Measurements from ENCODE around the gene PAPLN. TPM values are rescaled to one million over a fixed set of nuclear protein-coding genes. Genes with fewer than 3 reads are reported as not detected.

The PAPLN gene
- polyA plus RNA-seq, 3 donors: 0.58 to 2.8 (median 0.73) TPM

- DNase-seq: peak; percentile 21 to 24 (median 24)
- Histone ChIP-seq H3K79me2 (ENCODE audit: insufficient read depth, low read length) (no peaks in the 10 kb centered on the region), H3K4me2 (replicated peaks; ENCODE audit: extremely low read depth, low read length, poor library complexity, severe bottlenecking) (peak overlapping the region; percentile 64), H3K27me3 (ENCODE audit: control insufficient read depth in 2 of 2, insufficient read depth in 2 of 2, low read length in 2 of 2) (no peaks in the 10 kb centered on the region), H2AFZ (ENCODE audit: insufficient read depth, low read depth, low read length, poor library complexity, severe bottlenecking) (no peak overlapping the region), H3K9me3 (replicated peaks in 1 of 2; ENCODE audit: control insufficient read depth in 1 of 2, insufficient read depth in 1 of 2, low read length in 2 of 2) (no peaks in the 10 kb centered on the region), H3K36me3 (replicated peaks in 1 of 2; ENCODE audit: control insufficient read depth in 1 of 2, insufficient read depth in 2 of 2, low read length in 2 of 2) (peaks cover 19 to 31% of the 10 kb centered on the region in 2 donors), H3K27ac (ENCODE audit: low read depth in 1 of 2, low read length in 2 of 2) (no peak overlapping the region), H3K9ac (ENCODE audit: insufficient read depth, low read length, poor library complexity, severe bottlenecking) (no peak overlapping the region), H3K4me1 (ENCODE audit: control insufficient read depth in 1 of 2, insufficient read depth in 2 of 2, low read length in 2 of 2) (peaks cover 9 to 16% of the 10 kb centered on the region in 2 donors), H4K20me1 (ENCODE audit: insufficient read depth, low read length) (peaks cover 48% of the 10 kb centered on the region), H3K4me3 (replicated peaks in 1 of 3; ENCODE audit: low read depth in 2 of 3, low read length in 3 of 3) (peak overlapping the region in 2 of 3 experiments; percentile 4 to 61)
- Mint-ChIP-seq H3K36me3 (peaks cover 34% of the 10 kb centered on the region in 2 donors), H3K4me1 (peaks cover 17% of the 10 kb centered on the region), H3K27ac (peak overlapping the region in 1 of 7 donors; percentile 21), H3K9me3 (no peaks in the 10 kb centered on the region), H3K4me3 (peak overlapping the region; percentile 48 to 89), H3K27me3 (ENCODE audit: low read depth in 3 of 3) (peaks cover 3 to 13% (median 12%) of the 10 kb centered on the region in 3 donors)
- intact Hi-C loops (cut with micrococcal nuclease): no loop called here
- WGBS (ENCODE audit: insufficient coverage): 5% methylated on average over 46 of the region's 48 CpGs
- TF ChIP-seq CTCF (IDR thresholded peaks at IDR 0.05): no peak
These were observed 32.6 kb downstream of the PAPLN start for GRCh38 chr14:73269729-73270531.

- intact Hi-C loops (cut with micrococcal nuclease): no loop called here
- H3K4me3 Mint-ChIP-seq: no peak overlapping the region
These were observed 35.1 kb downstream of the PAPLN start for GRCh38 chr14:73272393-73272792.

More at GRCh38 chr14:73272393-73272792, 35.1 kb downstream of the PAPLN start:
- Histone ChIP-seq H3K27ac (ENCODE audit: low read depth in 1 of 2, low read length in 2 of 2) (no peak overlapping the region), H3K4me3 (replicated peaks in 1 of 3; ENCODE audit: low read depth in 2 of 3, low read length in 3 of 3) (no peak overlapping the region), H2AFZ (ENCODE audit: insufficient read depth, low read depth, low read length, poor library complexity, severe bottlenecking) (no peak overlapping the region), H3K9me3 (replicated peaks in 1 of 2; ENCODE audit: control insufficient read depth in 1 of 2, insufficient read depth in 1 of 2, low read length in 2 of 2) (no peaks in the 10 kb centered on the region), H3K4me1 (ENCODE audit: control insufficient read depth in 1 of 2, insufficient read depth in 2 of 2, low read length in 2 of 2) (peaks cover 9 to 16% of the 10 kb centered on the region in 2 donors), H3K9ac (ENCODE audit: insufficient read depth, low read length, poor library complexity, severe bottlenecking) (no peak overlapping the region), H3K36me3 (replicated peaks in 1 of 2; ENCODE audit: control insufficient read depth in 1 of 2, insufficient read depth in 2 of 2, low read length in 2 of 2) (peaks cover 43 to 56% of the 10 kb centered on the region in 2 donors), H3K79me2 (ENCODE audit: insufficient read depth, low read length) (no peaks in the 10 kb centered on the region), H4K20me1 (ENCODE audit: insufficient read depth, low read length) (peaks cover 73% of the 10 kb centered on the region), H3K4me2 (replicated peaks; ENCODE audit: extremely low read depth, low read length, poor library complexity, severe bottlenecking) (no peak overlapping the region), H3K27me3 (ENCODE audit: control insufficient read depth in 2 of 2, insufficient read depth in 2 of 2, low read length in 2 of 2) (no peaks in the 10 kb centered on the region)
- TF ChIP-seq CTCF (IDR thresholded peaks at IDR 0.05): no peak
- Mint-ChIP-seq H3K9me3 (no peaks in the 10 kb centered on the region), H3K36me3 (peaks cover 56 to 57% of the 10 kb centered on the region in 2 donors), H3K27ac (no peak overlapping the region), H3K27me3 (ENCODE audit: low read depth in 3 of 3) (peaks cover 6 to 13% (median 11%) of the 10 kb centered on the region in 3 donors), H3K4me1 (peaks cover 17% of the 10 kb centered on the region)
- WGBS (ENCODE audit: insufficient coverage): 100% methylated on average over 3 of the region's 6 CpGs
- DNase-seq: no peak
